HG02870 (cell line): ENCODE measurements around the gene GPM6B.

Experiments
- ATAC-seq: cut with Tn5 transposase; IDR thresholded peaks from one replicate; pipeline ENCODE4 v1.9.1; 2021; ENCODE audit warnings: mild to moderate bottlenecking, moderate library complexity; ENCODE audit not compliant: unreplicated experiment

Gene GPM6B

GRCh38 chrX:13770013-13770535 is 46.8 kb downstream of the GPM6B start:
- ATAC-seq = no peak

- ATAC-seq = no peak
These were observed 48.0 kb downstream of the GPM6B start for GRCh38 chrX:13768939-13769338.

- no peak for ATAC-seq
These were observed 52.1 kb downstream of the GPM6B start for GRCh38 chrX:13764765-13765164.

GRCh38 chrX:13764281-13764680 is 52.6 kb downstream of the GPM6B start:
- ATAC-seq = no peak

- ATAC-seq = no peak
These were observed 53.4 kb downstream of the GPM6B start for GRCh38 chrX:13763489-13763888.

- peak; percentile 54 for ATAC-seq
These were observed 55.1 kb downstream of the GPM6B start for GRCh38 chrX:13761606-13762414.

GRCh38 chrX:13760426-13760825 is 56.5 kb downstream of the GPM6B start:
- ATAC-seq = no peak

GRCh38 chrX:13759152-13759718 is 57.7 kb downstream of the GPM6B start:
- peak; percentile 64 for ATAC-seq

GRCh38 chrX:13756381-13756780 is 60.5 kb downstream of the GPM6B start:
- ATAC-seq = no peak

GRCh38 chrX:13755254-13755653 is 61.6 kb downstream of the GPM6B start:
- no peak for ATAC-seq

GRCh38 chrX:13754765-13755164 is 62.1 kb downstream of the GPM6B start:
- ATAC-seq = no peak

- ATAC-seq = peak; percentile 58
These were observed 64.2 kb downstream of the GPM6B start for GRCh38 chrX:13752646-13753045.

- ATAC-seq = no peak
These were observed 64.8 kb downstream of the GPM6B start for GRCh38 chrX:13752141-13752540.

- peak; percentile 51 for ATAC-seq
These were observed 66.1 kb downstream of the GPM6B start for GRCh38 chrX:13750812-13751211.

GRCh38 chrX:13750204-13750603 is 66.7 kb downstream of the GPM6B start:
- ATAC-seq = no peak

- ATAC-seq = no peak
These were observed 68.4 kb downstream of the GPM6B start for GRCh38 chrX:13748486-13748885.

- no peak for ATAC-seq
These were observed 69.1 kb downstream of the GPM6B start for GRCh38 chrX:13747836-13748235.

- ATAC-seq = peak; percentile 85
These were observed 74.3 kb downstream of the GPM6B start for GRCh38 chrX:13742397-13743176.

- ATAC-seq = no peak
These were observed 75.2 kb downstream of the GPM6B start for GRCh38 chrX:13741695-13742094.

- peak; percentile 85 for ATAC-seq
These were observed 82.4 kb downstream of the GPM6B start, which contains the start of the genes OFD1 and TRAPPC2 for GRCh38 chrX:13734278-13735172. OFD1 (plus strand) TSS chrX:13734748; CDS start chrX:13735072, 324 bp downstream. TRAPPC2 (minus strand) TSS chrX:13734620; CDS start chrX:13719963, 14,657 bp downstream.
